GM12874 (cell line): ENCODE data around the gene LRP1B.

Experiments
- TF ChIP-seq, protein P1 (sequence below): IDR thresholded peaks from 2 replicates; pipeline ENCODE4 v1.5.1; 2011; ENCODE audit warnings: low read depth, mild to moderate bottlenecking, control low read depth, low read length, moderate library complexity; ENCODE audit not compliant: insufficient read depth

Gene LRP1B

DNA sequence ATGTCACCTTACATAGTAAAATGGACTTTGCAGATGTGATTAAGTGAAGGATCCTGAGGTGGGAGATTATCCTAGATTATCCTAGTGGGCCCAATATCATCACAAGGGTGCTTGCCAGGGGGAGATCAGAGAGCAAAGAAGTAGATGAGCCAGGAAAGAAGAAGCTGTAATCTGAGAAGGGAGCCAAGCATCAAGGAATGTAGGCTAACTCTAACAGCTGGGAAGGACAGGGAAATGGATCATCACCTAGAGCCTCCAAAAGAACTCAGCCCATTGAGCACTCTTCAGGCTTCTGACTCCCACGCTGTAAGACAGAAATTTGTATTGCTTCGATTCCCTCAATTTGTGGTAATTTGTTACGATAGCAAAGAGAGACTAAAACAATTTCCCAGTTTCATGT is 309.9 kb downstream of the LRP1B start:
- TF ChIP-seq, protein P1, sequence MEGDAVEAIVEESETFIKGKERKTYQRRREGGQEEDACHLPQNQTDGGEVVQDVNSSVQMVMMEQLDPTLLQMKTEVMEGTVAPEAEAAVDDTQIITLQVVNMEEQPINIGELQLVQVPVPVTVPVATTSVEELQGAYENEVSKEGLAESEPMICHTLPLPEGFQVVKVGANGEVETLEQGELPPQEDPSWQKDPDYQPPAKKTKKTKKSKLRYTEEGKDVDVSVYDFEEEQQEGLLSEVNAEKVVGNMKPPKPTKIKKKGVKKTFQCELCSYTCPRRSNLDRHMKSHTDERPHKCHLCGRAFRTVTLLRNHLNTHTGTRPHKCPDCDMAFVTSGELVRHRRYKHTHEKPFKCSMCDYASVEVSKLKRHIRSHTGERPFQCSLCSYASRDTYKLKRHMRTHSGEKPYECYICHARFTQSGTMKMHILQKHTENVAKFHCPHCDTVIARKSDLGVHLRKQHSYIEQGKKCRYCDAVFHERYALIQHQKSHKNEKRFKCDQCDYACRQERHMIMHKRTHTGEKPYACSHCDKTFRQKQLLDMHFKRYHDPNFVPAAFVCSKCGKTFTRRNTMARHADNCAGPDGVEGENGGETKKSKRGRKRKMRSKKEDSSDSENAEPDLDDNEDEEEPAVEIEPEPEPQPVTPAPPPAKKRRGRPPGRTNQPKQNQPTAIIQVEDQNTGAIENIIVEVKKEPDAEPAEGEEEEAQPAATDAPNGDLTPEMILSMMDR: no peak

DNA sequence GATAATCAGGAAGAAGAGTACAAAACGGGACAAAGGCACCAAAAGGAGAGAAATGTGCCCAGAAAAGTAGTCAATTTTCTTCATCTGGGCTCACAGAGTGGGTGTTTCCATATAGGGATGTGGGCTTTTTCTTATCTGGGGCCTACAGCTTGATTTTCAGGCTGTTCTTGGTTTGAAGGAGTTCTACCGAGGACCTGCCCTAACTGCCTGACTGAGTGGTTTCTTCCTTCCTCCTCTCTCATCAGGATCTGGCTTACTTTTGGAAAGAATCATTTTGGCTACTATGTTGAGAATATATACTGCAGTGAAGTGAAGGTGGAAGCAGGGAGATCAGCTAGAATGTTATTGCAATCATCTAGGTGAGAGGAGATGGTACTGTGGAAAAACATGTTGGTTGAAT is 316.7 kb downstream of the LRP1B start:
- TF ChIP-seq, protein P1: no peak

DNA sequence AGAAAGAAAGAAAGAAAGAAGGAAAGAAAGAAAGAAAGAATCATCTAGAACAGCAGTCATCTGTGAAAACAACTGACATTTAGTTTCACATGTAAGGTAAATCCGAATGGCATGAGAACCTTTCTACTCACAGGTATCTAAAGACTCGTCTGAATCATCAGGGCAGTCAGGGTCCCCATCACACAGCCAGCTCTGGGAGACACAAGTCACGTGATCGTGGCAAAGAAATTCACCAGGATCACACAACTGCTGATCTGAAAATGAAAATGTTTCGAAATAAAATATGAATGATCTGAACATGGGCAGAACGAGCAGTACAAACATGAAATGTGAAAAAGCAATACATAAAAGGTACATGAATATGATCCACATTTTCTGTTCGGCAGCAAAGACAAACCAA is 320.7 kb downstream of the LRP1B start:
- TF ChIP-seq, protein P1: no peak

DNA sequence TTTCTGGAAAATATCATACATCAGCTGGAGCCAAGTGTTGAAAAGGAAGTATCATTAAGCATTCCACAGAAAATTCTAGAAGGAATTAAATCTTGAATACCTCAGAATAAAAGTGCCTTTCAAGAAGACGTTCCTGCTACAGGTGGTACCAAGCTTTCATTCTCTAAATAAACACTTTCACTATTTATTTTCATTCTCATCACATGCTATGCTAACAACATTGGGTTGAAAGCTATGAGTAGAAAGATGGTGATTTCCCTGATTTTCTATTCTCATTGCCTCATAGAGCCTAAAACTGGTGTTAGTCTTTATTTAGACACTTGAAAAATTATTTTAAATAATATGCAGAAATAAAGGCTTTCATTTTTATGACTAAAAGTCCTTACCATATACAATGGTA is 324.7 kb downstream of the LRP1B start:
- TF ChIP-seq, protein P1: no peak

DNA sequence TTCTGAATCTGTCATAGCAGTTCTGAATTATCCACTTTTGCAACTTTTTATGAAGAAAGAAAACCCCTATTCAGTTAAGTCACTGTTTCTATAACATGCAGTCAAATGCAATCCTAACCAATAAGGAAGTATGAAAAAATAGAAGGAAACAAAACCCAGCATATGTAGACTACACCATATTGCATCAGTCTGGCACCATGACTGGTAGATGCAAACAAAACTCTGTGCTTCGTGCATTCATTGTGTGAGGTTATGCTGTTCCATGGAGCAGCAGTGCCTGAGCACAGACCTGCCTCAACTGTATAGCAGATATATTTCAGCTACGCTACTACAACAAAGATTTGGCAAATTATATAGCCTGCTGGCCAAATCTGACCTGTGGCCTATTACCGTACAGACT is 325.5 kb downstream of the LRP1B start:
- TF ChIP-seq, protein P1: no peak

DNA sequence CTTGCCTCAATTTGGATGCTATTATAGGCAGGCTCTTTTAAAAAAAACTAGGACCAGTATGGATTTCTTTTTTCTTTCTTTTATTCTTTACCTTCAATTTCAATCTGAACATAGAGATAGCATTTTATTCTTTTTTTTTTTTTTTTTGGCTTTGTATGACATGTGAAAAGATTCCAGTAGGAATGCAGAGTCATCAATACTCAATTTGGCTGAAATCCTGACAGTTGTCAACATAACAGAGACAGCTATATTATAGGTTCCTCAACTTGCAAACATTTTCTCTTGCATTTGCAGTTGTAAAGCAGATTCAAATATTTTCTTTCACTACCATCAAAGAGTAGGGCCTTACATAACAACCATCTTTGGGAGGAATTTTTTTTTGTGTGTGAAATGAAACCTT is 334.4 kb downstream of the LRP1B start:
- TF ChIP-seq, protein P1: no peak

DNA sequence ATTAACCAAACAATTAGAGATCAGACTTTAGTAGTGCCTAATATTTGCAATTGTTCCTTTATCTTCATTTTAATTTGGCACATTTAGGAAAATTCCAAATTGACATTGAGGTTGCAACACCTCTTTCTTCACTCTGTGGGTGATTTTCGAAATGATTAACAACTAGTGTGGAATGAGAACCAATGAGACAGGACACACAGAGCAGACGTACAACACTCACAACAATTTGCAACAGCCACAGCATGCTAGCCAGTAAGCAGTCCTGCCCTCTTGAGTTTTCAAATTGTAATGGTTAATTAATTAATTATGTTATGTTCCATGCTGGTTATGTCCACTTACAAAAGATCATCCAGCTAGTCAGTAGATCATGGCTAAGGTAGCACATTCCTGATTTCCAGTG is 339.3 kb downstream of the LRP1B start:
- TF ChIP-seq, protein P1: no peak

DNA sequence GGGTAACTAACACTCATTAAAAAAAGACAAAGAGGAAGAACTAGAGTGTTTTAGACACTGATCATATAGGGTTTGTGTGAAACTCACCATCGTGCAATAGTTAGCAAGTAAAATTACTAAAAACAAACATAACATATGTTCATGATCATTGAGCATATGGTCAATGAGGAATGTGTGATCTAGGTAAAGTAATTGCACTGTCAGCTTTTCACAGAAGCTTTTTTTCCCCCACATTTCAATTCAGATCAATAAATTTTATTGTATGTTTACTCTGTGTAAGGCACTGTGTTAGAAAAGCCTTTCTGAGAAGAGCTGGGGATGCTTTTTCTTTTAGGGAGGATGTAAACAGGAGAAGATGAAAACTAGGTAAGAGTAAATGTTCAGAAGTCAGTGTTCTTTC is 348.2 kb downstream of the LRP1B start:
- TF ChIP-seq, protein P1: no peak
